ENCODE results near the gene LRRFIP1. TPM values are rescaled to one million over a fixed set of nuclear protein-coding genes. Genes with fewer than 3 reads are reported as not detected.
"Not testable (repeated sequence)": the region's sequence is repeated elsewhere in the genome, so short reads cannot be mapped to it uniquely, and the experiment has no call there.

Gene LRRFIP1
- total RNA-seq, 1 donor from 2014 or later = 134 TPM

DNA sequence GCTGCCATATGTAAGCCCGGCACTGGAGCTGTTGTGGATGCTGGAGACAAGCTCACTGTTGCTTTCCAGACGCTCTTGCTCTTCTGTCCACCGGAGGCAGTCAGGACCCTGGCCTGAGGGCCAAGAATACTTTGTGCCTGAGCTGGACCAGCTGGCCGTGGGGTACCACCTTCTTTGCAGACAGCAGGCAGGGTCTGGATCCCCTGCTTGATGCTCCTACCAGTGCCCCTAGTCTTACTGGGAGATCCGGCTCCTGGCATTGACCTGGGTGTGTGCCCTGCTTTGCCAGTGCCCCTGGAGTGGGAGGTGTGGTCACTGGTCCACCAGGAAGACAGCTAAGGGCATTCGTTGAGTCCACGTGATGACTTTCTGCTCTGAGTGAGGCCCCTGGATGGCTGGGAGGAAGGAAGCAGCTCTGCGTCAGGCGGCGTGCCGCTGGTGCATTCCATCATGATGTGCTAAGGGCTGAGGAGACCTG lies 59.3 kb downstream of the LRRFIP1 start:
- ChIA-PET CTCF (interaction anchor here (1.4 to 2.8 kb wide), 6 partner anchors 9 to 58 kb away, joined by 3 to 18 read pairs (median 8); no protein-coding TSS in a partner anchor), POLR2A (interaction anchor here (0.5 to 13.9 kb wide), 3 partner anchors 11 to 262 kb away, joined by 4 to 241 read pairs (median 6); no protein-coding TSS in a partner anchor)
- H3K9me3 Mint-ChIP-seq = no peaks in the 10 kb centered on the region
- peaks cover 53% of the 10 kb centered on the region for H3K4me1 Mint-ChIP-seq
- DNase-seq (no peak), ATAC-seq (ENCODE audit: low read depth) (no peak)
- no peaks in the 10 kb centered on the region for H3K36me3 Mint-ChIP-seq (ENCODE audit: low read depth)
- H3K27ac Mint-ChIP-seq = peak overlapping the region; percentile 96
- H3K27me3 Mint-ChIP-seq = no peaks in the 10 kb centered on the region
- intact Hi-C loops (cut with micrococcal nuclease) = loop anchor here (1.0 kb wide), 1 partner anchor 13 kb away; no protein-coding TSS in a partner anchor
- no peak overlapping the region for H3K4me3 Mint-ChIP-seq
- TF ChIP-seq, protein P1, sequence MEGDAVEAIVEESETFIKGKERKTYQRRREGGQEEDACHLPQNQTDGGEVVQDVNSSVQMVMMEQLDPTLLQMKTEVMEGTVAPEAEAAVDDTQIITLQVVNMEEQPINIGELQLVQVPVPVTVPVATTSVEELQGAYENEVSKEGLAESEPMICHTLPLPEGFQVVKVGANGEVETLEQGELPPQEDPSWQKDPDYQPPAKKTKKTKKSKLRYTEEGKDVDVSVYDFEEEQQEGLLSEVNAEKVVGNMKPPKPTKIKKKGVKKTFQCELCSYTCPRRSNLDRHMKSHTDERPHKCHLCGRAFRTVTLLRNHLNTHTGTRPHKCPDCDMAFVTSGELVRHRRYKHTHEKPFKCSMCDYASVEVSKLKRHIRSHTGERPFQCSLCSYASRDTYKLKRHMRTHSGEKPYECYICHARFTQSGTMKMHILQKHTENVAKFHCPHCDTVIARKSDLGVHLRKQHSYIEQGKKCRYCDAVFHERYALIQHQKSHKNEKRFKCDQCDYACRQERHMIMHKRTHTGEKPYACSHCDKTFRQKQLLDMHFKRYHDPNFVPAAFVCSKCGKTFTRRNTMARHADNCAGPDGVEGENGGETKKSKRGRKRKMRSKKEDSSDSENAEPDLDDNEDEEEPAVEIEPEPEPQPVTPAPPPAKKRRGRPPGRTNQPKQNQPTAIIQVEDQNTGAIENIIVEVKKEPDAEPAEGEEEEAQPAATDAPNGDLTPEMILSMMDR (IDR thresholded peaks at IDR 0.05) = no peak

DNA sequence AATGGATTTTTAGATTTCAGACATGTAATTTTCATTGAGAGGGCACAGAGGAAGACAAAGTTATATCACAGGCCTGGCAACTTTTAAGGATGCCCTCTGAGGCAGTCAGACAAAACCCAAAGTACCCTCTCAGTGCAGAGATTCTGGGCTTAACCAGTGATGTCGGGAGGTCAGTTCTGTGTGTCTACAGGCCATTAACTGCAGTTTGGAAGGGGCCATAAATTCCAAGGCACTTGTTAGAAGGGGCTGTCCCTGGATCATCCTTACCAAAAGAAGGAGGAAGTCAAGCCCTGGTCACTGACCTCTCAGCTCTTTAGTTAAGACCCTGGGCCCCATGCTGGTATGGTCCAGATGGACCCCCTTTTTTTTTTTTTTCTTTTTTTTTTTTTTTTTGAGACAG lies 60.7 kb downstream of the LRRFIP1 start:
- CTCF ChIA-PET = interaction anchor here (1.4 to 2.8 kb wide), 5 partner anchors 8 to 57 kb away, joined by 3 to 18 read pairs (median 9); no protein-coding TSS in a partner anchor
- peaks cover 55% of the 10 kb centered on the region for H3K4me1 Mint-ChIP-seq
- peaks cover 2% of the 10 kb centered on the region for H3K36me3 Mint-ChIP-seq (ENCODE audit: low read depth)
- intact Hi-C loops (cut with micrococcal nuclease) = no loop called here
- POLR2A ChIA-PET = interaction anchor here (0.6 to 13.9 kb wide), 4 partner anchors 9 to 18 kb away, joined by 3 to 241 read pairs (median 12); no protein-coding TSS in a partner anchor
- peak overlapping the region; percentile 96 for H3K27ac Mint-ChIP-seq
- TF ChIP-seq, protein P1 (IDR thresholded peaks at IDR 0.05) = no peak
- peak overlapping the region; percentile 61 for H3K4me3 Mint-ChIP-seq
- DNase-seq (no peak), ATAC-seq (ENCODE audit: low read depth) (no peak)
- no peaks in the 10 kb centered on the region for H3K9me3 Mint-ChIP-seq
- no peaks in the 10 kb centered on the region for H3K27me3 Mint-ChIP-seq

DNA sequence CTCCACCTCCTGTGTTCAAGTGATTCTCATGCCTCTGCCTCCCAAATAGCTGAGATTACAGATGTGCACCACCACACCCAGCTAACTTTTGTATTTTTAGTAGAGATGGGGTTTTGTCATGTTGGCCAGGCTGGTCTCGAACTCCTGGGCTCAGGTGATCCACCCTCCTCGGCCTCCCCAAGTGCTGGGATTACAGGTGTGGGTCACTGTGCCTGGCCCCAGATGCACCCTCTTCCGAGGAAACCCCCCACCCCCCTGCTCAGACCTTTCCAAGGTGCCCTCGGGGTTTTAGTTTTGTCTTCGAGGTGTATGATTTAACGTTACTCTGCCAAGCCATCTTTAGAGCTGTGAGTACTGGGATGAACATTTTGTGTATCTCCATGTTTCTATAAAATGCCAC lies 61.2 kb downstream of the LRRFIP1 start:
- ChIA-PET CTCF (interaction anchor here (1.7 to 2.8 kb wide), 3 partner anchors 11 to 56 kb away, joined by 6 to 18 read pairs (median 10); no protein-coding TSS in a partner anchor), POLR2A (interaction anchor here (1.7 to 13.9 kb wide), 3 partner anchors 8 to 13 kb away, joined by 6 to 241 read pairs (median 17); no protein-coding TSS in a partner anchor)
- Mint-ChIP-seq H3K27ac (peak overlapping the region; percentile 96), H3K4me1 (peaks cover 59% of the 10 kb centered on the region)
- H3K36me3 Mint-ChIP-seq (ENCODE audit: low read depth); intact Hi-C loops (cut with micrococcal nuclease); H3K9me3 Mint-ChIP-seq; H3K4me3 Mint-ChIP-seq; ATAC-seq (ENCODE audit: low read depth); DNase-seq; H3K27me3 Mint-ChIP-seq: not testable (repeated sequence)

DNA sequence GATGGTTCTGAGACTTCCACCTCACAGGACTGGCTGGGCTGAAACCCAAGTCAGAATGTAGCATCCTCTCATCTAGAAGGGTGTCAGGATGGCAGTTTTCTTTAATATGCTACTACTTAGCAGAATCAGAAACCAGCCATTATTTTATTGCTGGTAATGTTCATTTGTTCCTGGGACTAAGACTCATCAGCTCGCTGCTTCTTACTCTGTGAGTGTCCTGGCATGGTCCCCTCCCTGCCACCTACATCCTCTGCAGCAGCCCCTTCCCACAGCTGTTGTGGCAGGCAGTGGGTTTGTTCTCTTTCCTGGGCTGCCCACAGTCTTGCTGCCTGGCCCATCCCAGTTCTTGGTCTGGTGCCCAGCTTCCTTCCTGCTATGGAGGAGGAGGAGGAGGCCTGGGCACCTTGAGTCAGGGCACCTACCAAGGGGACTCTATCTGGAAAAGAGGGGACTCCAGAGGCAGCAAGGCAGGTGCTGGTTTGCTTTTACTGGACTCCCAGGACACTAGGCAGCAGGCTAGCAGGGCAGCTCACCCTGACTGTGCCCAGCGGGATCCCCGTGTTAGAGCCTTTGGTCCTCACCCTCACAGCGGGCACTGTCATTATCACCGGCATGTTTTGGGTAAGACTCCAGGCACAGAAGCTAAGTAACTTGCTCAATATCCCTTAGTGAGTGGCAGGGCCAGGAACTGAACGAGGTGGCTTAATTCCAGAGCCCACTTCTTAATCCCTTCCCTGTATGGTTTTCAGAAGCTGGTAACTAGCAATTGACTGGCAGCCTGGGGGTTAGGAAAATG lies 62.1 kb downstream of the LRRFIP1 start:
- ChIA-PET CTCF (interaction anchor here (1.5 to 9.6 kb wide), 2 partner anchors 16 to 56 kb away, joined by 4 to 125 read pairs; no protein-coding TSS in a partner anchor), POLR2A (interaction anchor here (13.9 kb wide), 1 partner anchor 14 kb away, joined by 241 read pairs; no protein-coding TSS in a partner anchor)
- no peak for DNase-seq
- TF ChIP-seq, protein P1 (IDR thresholded peaks at IDR 0.05) = no peak
- intact Hi-C loops (cut with micrococcal nuclease) = loop anchor here (5.0 to 10.0 kb wide), 2 partner anchors 87 to 275 kb away; partner anchors contain the start of gene UBE2F
- Mint-ChIP-seq H3K9me3 (no peaks in the 10 kb centered on the region), H3K4me3 (peak overlapping the region; percentile 83), H3K4me1 (peaks cover 69% of the 10 kb centered on the region), H3K27ac (peak overlapping the region; percentile 96), H3K36me3 (ENCODE audit: low read depth) (peaks cover 6% of the 10 kb centered on the region), H3K27me3 (no peaks in the 10 kb centered on the region)
- no peak for ATAC-seq (ENCODE audit: low read depth)

DNA sequence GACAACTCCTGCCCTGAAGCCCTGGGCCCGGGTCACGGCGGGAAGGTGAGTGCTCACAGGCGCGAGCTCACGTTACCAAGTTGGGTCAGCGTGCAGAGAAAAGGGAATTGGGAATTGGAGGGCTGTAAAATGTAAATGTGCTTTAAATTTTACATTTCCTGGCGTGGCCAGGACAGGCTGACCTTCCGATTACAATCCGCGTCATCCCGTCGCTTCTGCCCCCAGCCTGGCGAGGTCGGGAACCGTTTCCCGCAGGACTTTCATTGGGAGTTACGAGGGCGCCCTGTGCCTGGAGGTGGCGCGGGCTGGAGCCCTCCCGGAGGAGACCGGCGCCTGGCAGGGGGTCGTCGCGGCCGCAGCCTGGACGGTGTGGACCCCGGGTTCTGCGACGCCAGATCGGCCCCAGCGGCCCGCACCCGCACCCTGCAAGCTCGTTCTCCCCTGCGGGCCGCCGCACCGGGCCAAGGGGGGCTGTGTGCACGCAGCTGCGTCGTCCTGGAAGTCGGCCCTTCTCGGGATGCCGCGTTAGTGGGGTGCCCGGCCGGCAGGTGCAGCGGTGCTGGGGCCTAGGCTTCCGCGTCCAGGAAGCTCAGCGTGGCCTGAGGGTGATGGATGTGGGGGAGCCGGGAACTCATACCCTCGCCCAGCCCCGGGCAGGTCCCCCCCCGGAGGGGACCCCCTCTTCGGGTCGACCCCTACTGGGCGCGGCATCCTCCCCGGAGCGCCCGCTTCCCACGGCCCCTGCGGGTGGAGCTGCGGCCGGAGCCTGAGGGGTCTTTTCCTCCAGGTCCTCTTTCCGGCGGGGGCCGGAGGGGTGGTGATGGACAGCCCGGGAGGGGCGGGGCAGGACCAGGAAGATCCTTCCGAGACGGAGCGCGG lies 63.9 kb downstream of the LRRFIP1 start:
- Mint-ChIP-seq H3K9me3 (no peaks in the 10 kb centered on the region), H3K36me3 (ENCODE audit: low read depth) (peaks cover 6% of the 10 kb centered on the region), H3K27ac (peak overlapping the region; percentile 79), H3K27me3 (no peaks in the 10 kb centered on the region), H3K4me3 (peak overlapping the region; percentile 83), H3K4me1 (peaks cover 80% of the 10 kb centered on the region)
- DNase-seq = peak; percentile 55
- CTCF ChIA-PET = interaction anchor here (0.9 to 9.6 kb wide), 3 partner anchors 18 to 85 kb away, joined by 3 to 125 read pairs (median 4); no protein-coding TSS in a partner anchor
- peak; percentile 5 for ATAC-seq (ENCODE audit: low read depth)
- intact Hi-C loops (cut with micrococcal nuclease) = loop anchor here (5.0 to 10.0 kb wide), 2 partner anchors 89 to 274 kb away; partner anchors contain the start of gene UBE2F
- TF ChIP-seq, protein P1 (IDR thresholded peaks at IDR 0.05) = no peak
- POLR2A ChIA-PET = interaction anchor here (1.0 to 13.9 kb wide), 3 partner anchors 9 to 16 kb away, joined by 7 to 241 read pairs (median 14); no protein-coding TSS in a partner anchor

Measured in activated B cell treated with CpG ODN at 0.5 μM for 24 hours (primary cell).